HEK293 (cell line): ENCODE data around the gene ANO9.

ENCODE experiments used
- ATF2 ChIP-seq: fragments of 450-650 bp; formaldehyde crosslinking; IDR thresholded peaks from 2 replicates; pipeline ENCODE4 v1.5.1; 2016; ENCODE audit warnings: missing biosample characterization, missing genetic modification characterization, low read depth
- CTCF ChIP-seq: fragments of 450-650 bp; formaldehyde crosslinking; IDR thresholded peaks from 2 replicates; pipeline ENCODE4 v1.5.1; 2016; ENCODE audit warnings: missing biosample characterization, missing genetic modification characterization
- SETDB1 ChIP-seq: IDR thresholded peaks from one replicate; pipeline ENCODE4 v1.6.1; 2017; ENCODE audit warnings: mild to moderate bottlenecking, low read length, moderate library complexity, mixed read lengths; ENCODE audit not compliant: insufficient read length
- YY1 ChIP-seq: fragments of 450-650 bp; formaldehyde crosslinking; IDR thresholded peaks from 2 replicates; pipeline ENCODE4 v1.5.1; 2018; ENCODE audit warnings: missing biosample characterization, missing genetic modification characterization
- ZBTB6 ChIP-seq: fragments of 450-650 bp; formaldehyde crosslinking; IDR thresholded peaks from 2 replicates; pipeline ENCODE4 v1.5.1; 2017; ENCODE audit warnings: missing biosample characterization, missing genetic modification characterization
- ZNF121 ChIP-seq: fragments of 450-650 bp; formaldehyde crosslinking; IDR thresholded peaks from 2 replicates; pipeline ENCODE4 v1.5.1; 2016; ENCODE audit warnings: missing biosample characterization, missing genetic modification characterization
- ZNF610 ChIP-seq: fragments of 450-650 bp; formaldehyde crosslinking; IDR thresholded peaks from 2 replicates; pipeline ENCODE4 v1.5.1; 2016; ENCODE audit warnings: missing biosample characterization, missing genetic modification characterization, borderline replicate concordance

- TF ChIP-seq CTCF (tag by site-specific recombination) (no peak), ZBTB6 (tag by site-specific recombination) (no peak), ATF2 (tag by site-specific recombination) (no peak), YY1 (tag by site-specific recombination) (no peak), ZNF610 (tag by site-specific recombination) (no peak), SETDB1 (no peak), ZNF121 (no peak)
Measured at GRCh38 chr11:371051-371450, 70.8 kb downstream of the ANO9 start.
